Esophagus squamous epithelium (tissue), 4 donors: ENCODE data around the gene CA7.

Experiments used
- POLR2A ChIP-seq, 4 donors: fragments of 450-650 bp; IDR thresholded peaks; one replicate each; pipeline ENCODE4 v1.6.1; 2017; ENCODE audit warnings: antibody characterized with exemption in 4 of 4, mild to moderate bottlenecking in 4 of 4, moderate library complexity in 3 of 4
- TF ChIP-seq, protein P1 (sequence below), 6 experiments: fragments of 450-650 bp in 4 of 6; fragments of 200-600 bp in 2 of 6; sonication (generic) in 2 of 6; IDR thresholded peaks; one replicate each; pipeline ENCODE4 v1.5.1; 2016 to 2019; ENCODE audit warnings: antibody characterized with exemption in 6 of 6, mild to moderate bottlenecking in 4 of 6, moderate library complexity in 4 of 6

DNA sequence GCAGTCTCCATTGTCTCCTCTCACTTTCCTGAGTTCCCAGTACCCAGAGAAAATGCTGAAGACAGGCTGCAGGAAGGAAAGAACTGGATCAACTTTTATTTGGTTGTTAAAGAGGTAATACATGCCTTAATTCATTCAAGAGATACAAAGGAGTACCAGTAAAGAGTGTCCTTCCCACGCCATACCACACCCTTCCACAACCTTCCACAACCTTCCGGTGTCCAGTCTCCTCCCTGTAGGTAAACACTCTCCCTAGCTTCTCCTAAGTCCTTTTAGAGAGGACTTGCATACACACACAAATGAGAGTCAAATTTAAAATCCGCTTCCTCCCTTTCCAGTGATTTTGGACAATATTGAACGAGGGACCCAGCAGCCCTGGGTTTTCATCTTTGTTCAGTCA lies 2.8 kb upstream of the CA7 start:
- TF ChIP-seq, protein P1, sequence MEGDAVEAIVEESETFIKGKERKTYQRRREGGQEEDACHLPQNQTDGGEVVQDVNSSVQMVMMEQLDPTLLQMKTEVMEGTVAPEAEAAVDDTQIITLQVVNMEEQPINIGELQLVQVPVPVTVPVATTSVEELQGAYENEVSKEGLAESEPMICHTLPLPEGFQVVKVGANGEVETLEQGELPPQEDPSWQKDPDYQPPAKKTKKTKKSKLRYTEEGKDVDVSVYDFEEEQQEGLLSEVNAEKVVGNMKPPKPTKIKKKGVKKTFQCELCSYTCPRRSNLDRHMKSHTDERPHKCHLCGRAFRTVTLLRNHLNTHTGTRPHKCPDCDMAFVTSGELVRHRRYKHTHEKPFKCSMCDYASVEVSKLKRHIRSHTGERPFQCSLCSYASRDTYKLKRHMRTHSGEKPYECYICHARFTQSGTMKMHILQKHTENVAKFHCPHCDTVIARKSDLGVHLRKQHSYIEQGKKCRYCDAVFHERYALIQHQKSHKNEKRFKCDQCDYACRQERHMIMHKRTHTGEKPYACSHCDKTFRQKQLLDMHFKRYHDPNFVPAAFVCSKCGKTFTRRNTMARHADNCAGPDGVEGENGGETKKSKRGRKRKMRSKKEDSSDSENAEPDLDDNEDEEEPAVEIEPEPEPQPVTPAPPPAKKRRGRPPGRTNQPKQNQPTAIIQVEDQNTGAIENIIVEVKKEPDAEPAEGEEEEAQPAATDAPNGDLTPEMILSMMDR (IDR thresholded peaks at IDR 0.05): no peak
- no peak for TF ChIP-seq POLR2A (IDR thresholded peaks at IDR 0.05)
